Mesothelial cell of epicardium (in vitro differentiated cells): ENCODE measurements around the gene SUSD2. TPM values are rescaled to one million over a fixed set of nuclear protein-coding genes. Genes with fewer than 3 reads are reported as not detected.

Experiments
- DNase-seq, 2 experiments: peaks; one replicate each; pipeline ENCODE4 v3.0.0; 2021; ENCODE audit warnings: low spot score in 2 of 2; ENCODE audit not compliant: unreplicated experiment in 2 of 2
- H3K27ac Mint-ChIP-seq: 2 replicates; pipeline ENCODE4 v1.8.0; 2021; ENCODE audit warnings: mixed read lengths
- H3K27me3 Mint-ChIP-seq: 2 replicates; pipeline ENCODE4 v1.8.0; 2021; ENCODE audit warnings: low read depth, mixed read lengths
- H3K36me3 Mint-ChIP-seq: 2 replicates; pipeline ENCODE4 v1.8.0; 2021; ENCODE audit warnings: mixed read lengths
- H3K4me1 Mint-ChIP-seq: 2 replicates; pipeline ENCODE4 v1.8.0; 2021; ENCODE audit warnings: mixed read lengths
- H3K4me3 Mint-ChIP-seq: 2 replicates; pipeline ENCODE4 v1.8.0; 2021; ENCODE audit warnings: mild to moderate bottlenecking, moderate library complexity, mixed read lengths
- H3K9me3 Mint-ChIP-seq: 2 replicates; pipeline ENCODE4 v1.8.0; 2021; ENCODE audit warnings: mixed read lengths
- CTCF ChIP-seq: fragments of 200-600 bp; sonication (generic); IDR thresholded peaks from one replicate; pipeline ENCODE4 v1.5.0; 2021; ENCODE audit warnings: antibody characterized with exemption; ENCODE audit not compliant: unreplicated experiment
- total RNA-seq: library from RNA; stranded (reverse); gene quantifications from 3 replicates; pipeline ENCODE4 v1.2.1, GENCODE V29; 2021

SUSD2 gene
- total RNA-seq, 1 donor from 2014 or later = 1.2 TPM

GRCh38 chr22:24159650-24160049 is 21.6 kb upstream of the SUSD2 start:
- Mint-ChIP-seq H3K4me3 (no peak overlapping the region), H3K9me3 (no peaks in the 10 kb centered on the region), H3K4me1 (peaks cover 16% of the 10 kb centered on the region), H3K27ac (no peak overlapping the region), H3K27me3 (peaks cover 13% of the 10 kb centered on the region), H3K36me3 (no peaks in the 10 kb centered on the region)
- TF ChIP-seq CTCF = no peak
- DNase-seq = no peak

- no peaks in the 10 kb centered on the region for H3K36me3 Mint-ChIP-seq
- H3K27ac Mint-ChIP-seq = no peak overlapping the region
- H3K4me3 Mint-ChIP-seq = no peak overlapping the region
- no peaks in the 10 kb centered on the region for H3K9me3 Mint-ChIP-seq
- TF ChIP-seq CTCF = no peak
- H3K27me3 Mint-ChIP-seq = peaks cover 6% of the 10 kb centered on the region
- H3K4me1 Mint-ChIP-seq = peaks cover 13% of the 10 kb centered on the region
- DNase-seq = no peak
Measured at GRCh38 chr22:24160546-24160945, 20.7 kb upstream of the SUSD2 start.

GRCh38 chr22:24161485-24161884 is 19.8 kb upstream of the SUSD2 start:
- peaks cover 10% of the 10 kb centered on the region for H3K4me1 Mint-ChIP-seq
- H3K27ac Mint-ChIP-seq = no peak overlapping the region
- H3K4me3 Mint-ChIP-seq = no peak overlapping the region
- H3K36me3 Mint-ChIP-seq = no peaks in the 10 kb centered on the region
- TF ChIP-seq CTCF = no peak
- no peaks in the 10 kb centered on the region for H3K9me3 Mint-ChIP-seq
- no peak for DNase-seq
- peaks cover 3% of the 10 kb centered on the region for H3K27me3 Mint-ChIP-seq

- no peak for TF ChIP-seq CTCF
- Mint-ChIP-seq H3K9me3 (no peaks in the 10 kb centered on the region), H3K27ac (no peak overlapping the region), H3K27me3 (no peaks in the 10 kb centered on the region), H3K4me1 (peaks cover 6% of the 10 kb centered on the region), H3K4me3 (no peak overlapping the region), H3K36me3 (no peaks in the 10 kb centered on the region)
- no peak for DNase-seq
Measured at GRCh38 chr22:24161909-24162308, 19.4 kb upstream of the SUSD2 start.

- no peak for TF ChIP-seq CTCF
- H3K36me3 Mint-ChIP-seq = no peaks in the 10 kb centered on the region
- H3K27me3 Mint-ChIP-seq = no peaks in the 10 kb centered on the region
- peaks cover 1% of the 10 kb centered on the region for H3K4me1 Mint-ChIP-seq
- no peak overlapping the region for H3K27ac Mint-ChIP-seq
- no peak overlapping the region for H3K4me3 Mint-ChIP-seq
- DNase-seq = no peak
- H3K9me3 Mint-ChIP-seq = no peaks in the 10 kb centered on the region
Measured at GRCh38 chr22:24162436-24162835, 18.9 kb upstream of the SUSD2 start.

- no peak overlapping the region for H3K4me3 Mint-ChIP-seq
- no peaks in the 10 kb centered on the region for H3K9me3 Mint-ChIP-seq
- H3K27ac Mint-ChIP-seq = no peak overlapping the region
- TF ChIP-seq CTCF = no peak
- no peak for DNase-seq
- H3K4me1 Mint-ChIP-seq = no peaks in the 10 kb centered on the region
- no peaks in the 10 kb centered on the region for H3K36me3 Mint-ChIP-seq
- no peaks in the 10 kb centered on the region for H3K27me3 Mint-ChIP-seq
Measured at GRCh38 chr22:24164243-24164642, 17.0 kb upstream of the SUSD2 start.
